SK-N-DZ (cell line): ENCODE data around the gene SLC22A14.

Experiments used
- DNase-seq: peaks from one replicate; pipeline ENCODE4 v3.0.0-alpha.2; 2015; ENCODE audit warnings: low spot score
- small RNA-seq, 2 experiments: library from RNA; depleted of rRNA; stranded (forward); fragments of <200 nt; gene quantifications; one replicate each; pipeline ENCODE3, GENCODE V24; 2014

Gene SLC22A14

DNA sequence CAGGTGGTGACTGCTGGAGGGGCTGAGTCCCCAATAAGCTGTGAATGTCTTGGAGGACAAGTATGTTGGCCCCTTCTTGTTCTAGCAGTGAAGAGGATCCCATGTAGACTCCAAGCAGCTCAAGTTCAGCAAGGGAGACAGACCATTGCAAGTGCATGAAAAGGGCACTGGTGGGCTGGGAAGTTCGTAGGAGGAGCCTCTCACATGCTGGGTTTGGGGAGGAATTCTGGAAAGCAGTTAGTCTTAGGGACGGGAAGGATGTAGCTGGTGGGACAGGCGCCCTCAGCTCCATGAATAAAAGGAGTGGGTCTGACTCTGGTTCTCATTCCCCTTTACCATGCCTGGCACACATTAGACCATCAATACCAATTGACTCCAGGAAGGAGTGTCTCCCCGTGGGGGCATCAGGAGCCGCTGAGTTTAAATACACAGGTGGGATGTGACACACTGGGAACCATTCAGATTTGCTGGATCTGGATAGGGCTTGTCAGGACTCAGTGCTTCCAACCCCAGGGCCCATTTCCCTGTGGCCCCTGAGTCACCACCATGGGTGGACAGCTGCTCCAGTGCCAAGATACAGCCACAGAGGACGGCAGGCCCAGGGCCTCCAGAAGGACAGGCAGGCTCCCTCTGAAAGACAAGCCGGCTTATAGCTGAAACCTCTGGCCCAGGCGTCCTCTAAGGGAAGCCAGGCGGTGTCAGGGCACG is 63.9 kb downstream of the SLC22A14 start:
- DNase-seq, result peak; percentile 7

DNA sequence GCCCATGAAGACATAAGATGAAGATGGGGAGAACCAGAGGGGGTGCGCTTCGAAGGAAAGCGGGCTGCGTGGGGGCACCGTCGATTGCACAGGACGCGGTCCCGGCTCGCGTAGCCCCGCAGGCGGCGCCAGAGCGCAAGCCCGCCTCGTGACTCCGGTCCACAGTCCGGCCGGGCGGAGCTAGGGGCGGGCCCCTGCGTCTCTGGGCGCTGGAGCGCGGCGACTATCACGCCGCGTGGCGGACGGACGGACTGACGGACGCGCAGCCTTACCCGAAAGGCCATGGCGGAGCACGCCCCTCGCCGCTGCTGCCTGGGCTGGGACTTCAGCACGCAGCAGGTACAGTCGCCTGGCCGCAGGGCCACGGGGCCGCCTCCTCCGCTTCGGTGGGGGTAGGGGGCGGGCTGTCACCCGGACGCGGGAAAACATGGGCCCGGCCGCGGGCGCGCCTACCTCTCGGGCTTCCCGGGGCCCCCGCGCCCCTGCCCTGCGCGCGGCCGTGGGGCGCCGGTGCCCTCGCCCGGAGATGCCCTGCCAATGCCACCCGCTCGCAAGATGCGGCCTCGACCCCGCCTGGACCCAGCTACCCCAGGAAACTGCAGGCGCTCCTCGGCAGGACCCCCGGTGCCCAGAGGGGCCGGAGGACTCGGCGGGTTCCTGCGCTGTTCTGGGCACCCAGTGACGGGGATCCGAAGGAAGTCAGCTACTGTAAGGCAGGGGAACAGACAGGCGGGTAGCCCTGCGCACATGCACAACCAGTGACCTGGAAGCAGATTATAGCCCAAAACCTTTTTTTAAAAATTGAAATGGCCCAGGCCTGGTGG is 64.7 kb downstream of the SLC22A14 start, which contains the start of gene XYLB:
TSS of gene XYLB (plus strand) at position 199 of the 824 bp plus-strand sequence. CDS start at position 283, 84 bp downstream.
- DNase-seq, result peak; percentile 75

DNA sequence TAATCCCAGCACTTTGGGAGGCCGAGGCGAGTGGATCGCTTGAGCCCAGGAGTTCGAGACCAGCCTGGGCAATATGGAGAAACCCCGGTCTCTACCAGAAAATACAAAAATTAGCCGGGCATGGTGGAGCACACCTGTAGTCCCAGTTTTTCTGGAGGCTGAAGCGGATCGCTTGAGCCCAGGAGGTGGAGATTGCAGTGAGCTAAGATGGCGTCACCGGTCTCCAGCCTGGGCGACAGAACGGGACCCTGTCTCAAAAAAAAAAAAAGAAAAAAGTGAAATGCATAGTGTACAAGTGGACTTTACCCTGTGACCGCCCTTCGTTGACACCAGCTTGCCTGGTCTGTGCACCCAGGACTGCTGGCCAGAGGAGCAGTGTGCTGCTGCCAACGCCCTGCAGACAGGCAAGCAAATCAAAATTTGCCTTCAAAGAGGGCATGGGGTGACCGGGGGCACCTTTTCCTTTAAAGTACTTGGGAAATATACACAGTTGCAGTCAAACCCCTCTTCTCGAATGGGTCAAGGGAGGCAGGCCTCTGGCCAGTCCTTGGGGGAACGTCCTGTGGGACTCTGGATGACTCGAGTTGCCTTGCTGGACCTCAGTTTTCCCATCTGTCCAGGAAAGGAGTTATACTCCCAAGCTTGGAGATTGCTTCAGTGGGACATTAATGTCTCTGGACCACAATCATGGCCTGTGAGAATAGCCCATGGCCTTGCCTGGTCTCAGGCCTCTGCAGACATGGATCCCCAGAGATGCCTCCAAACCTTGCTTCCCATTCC is 65.5 kb downstream of the SLC22A14 start:
- DNase-seq, result peak; percentile 5

DNA sequence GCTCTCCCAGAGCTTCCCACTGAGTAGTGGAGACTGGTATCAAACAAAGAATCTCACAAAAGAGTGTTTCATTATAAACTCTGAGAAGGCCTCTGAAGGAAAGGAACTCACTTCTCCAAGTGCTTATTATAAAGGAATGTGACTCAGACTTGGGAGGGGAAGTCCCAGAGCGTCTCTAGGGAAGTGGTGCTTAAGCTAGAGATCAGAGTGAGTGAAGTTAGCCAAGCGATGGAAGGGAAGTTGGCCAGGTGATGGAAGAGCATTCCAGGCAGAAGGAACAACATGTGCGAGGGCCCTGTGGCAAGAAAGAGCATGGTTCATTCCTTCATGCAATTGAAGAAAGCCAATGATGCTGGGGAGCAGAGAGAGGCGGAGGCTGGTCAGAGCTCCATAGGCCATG is 66.8 kb downstream of the SLC22A14 start:
- DNase-seq, result no peak

DNA sequence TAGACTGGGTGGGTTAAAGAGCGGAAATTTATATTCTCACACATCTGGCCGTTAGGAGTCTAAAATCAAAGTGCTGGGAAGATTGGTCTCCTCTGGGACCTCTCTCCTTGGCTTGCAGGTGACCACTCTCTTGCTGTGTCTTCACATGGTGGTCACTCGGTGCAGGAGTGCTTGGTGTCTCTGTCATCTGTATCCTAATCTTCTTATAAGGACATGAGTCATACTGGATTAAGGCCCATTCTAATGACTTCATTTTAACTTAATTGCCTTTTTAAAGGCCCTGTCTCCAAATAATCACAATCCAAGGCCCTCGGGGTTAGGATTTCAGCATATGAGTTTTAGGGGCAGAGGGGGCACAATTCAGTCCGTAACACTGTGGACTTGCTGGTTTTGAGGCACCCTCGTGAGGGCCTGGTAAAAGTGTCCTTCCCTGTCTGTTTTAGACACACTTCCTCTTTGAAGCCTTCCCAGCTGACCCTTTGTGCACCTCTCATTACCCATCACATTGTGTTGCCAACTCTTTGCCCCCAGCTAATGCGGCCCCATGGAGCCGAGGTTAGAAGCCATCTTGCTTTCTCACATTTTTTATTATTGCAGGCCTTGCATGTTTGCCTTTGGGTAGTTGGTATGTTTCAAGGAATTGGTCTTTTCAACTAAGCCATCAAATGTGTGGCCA is 67.7 kb downstream of the SLC22A14 start:
- DNase-seq, result no peak

DNA sequence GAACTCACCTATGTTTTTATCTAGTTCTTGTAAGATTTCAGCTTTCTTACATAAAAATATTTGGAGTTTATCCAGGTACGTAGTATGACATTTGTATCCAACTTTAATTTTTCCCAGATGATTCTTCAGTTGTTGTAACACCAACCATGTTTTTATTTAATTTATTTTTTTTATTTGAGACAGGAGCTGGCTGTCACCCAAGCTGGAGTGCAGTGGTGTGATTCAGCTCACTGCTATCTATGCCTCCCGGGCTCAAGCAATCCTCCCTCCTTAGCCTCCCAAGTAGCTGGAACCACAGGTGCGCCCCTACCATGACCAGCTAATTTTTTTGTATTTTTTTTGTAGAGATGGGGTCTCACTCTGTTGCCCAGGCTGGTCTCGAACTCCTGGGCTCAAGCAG is 71.1 kb downstream of the SLC22A14 start:
- no peak for DNase-seq

DNA sequence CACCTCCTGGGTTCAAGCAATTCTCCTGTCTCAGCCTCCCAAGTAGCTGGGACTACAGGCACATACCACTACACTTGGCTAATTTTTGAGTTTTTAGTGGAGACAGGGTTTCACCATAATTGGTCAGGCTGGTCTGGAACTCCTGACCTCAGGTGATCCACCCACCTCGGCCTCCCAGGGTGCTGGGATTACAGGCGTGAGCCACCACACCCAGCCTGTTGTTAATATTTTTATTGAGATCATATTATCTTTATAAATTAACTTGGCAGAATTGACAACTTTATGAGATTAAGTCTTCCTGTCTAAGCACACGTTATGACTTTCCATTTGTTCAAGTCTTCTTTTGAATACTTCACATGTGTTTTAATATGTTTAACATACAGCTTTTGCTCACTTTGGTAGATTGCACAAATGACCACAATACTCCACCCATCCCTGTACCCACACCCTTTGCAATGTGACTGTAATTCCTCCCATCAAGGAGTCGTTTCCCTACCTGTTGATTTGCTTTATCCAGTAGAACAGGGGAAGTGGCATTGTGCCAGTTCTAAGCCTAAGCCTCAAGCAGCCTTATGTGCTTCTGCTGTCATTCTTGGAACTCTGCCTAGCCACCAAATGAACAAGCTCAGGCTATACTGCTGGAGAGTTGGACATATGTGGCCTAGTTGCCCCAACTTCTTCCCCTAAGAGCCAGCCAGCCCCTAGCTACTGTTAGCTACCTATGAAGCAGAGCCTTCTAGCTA is 72.7 kb downstream of the SLC22A14 start:
- DNase-seq, result no peak

DNA sequence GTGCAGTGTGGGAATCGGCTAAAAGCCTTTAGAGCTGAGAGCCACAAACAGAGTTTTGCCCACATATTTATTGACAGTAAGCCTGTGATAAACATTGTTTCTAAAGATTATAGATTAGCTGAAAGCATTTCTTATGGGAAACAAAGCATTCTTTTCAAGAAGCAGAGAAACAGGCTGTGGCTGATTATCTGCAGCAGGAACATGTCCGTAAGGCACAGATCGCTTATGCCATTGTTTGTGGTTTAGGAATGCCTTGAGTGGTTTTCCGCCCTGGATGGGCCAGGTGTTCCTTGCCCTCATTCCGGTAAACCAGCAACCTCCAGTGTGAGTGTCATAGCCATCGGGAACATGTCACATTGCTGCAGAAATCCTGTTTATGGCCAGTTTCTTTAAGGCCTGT is 76.9 kb downstream of the SLC22A14 start:
- no peak for DNase-seq

DNA sequence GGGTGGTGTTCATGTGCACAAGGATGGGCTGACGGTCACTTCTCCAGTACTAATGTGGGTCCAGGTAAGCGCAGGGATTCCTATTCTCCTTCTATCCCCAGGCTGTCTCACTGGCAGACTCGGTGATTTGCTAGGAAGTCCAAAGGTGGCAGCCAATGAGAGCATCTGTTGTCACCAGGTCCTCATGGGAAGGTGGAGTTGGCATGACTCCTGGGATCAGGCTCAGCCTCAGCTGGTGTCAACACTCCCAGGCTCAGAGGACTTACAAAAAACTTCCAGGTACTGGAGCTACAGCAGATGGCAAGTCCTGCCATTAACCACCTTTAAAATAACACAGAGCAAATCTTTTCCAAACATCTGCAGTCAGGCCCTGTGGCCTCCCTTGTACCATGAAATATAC is 78.3 kb downstream of the SLC22A14 start:
- DNase-seq, result no peak

DNA sequence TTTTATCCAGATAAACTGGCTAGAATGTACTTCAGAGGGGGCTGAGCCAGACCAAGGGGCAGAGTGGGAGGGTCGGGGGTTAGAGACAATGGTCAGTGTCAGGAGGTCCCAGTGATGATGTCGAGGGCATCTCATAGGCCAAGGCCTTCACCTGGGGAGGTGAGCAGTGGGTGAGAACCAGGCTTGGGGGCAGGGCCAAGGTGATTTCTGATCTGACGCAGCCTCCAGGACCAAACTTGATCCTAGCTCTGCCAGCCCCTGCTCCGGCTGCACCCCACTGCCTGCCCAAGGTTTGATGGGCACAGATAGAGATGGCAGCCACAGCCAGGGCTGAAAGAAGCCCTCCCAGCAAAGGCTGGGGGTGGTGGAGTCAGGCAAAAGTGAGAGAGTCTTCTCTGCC is 79.4 kb downstream of the SLC22A14 start:
- DNase-seq, result no peak

DNA sequence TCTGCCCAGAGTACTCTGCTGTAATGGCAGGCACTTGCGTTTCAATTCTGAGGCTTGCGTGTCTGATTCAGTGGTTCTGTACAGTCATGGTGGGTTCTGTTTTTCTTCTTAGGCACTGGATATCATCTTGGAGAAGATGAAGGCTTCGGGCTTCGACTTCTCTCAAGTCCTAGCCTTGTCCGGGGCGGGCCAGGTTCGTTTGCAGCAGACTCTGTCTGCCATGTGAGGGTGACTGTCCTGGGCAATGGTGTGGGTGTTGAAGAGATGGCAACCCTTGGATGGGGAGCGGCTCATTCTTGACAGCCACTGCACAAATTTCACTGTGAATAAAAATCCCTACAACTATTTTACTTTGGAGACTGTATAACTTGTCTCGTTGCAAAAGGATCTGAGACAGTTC is 80.7 kb downstream of the SLC22A14 start:
- no peak for DNase-seq

DNA sequence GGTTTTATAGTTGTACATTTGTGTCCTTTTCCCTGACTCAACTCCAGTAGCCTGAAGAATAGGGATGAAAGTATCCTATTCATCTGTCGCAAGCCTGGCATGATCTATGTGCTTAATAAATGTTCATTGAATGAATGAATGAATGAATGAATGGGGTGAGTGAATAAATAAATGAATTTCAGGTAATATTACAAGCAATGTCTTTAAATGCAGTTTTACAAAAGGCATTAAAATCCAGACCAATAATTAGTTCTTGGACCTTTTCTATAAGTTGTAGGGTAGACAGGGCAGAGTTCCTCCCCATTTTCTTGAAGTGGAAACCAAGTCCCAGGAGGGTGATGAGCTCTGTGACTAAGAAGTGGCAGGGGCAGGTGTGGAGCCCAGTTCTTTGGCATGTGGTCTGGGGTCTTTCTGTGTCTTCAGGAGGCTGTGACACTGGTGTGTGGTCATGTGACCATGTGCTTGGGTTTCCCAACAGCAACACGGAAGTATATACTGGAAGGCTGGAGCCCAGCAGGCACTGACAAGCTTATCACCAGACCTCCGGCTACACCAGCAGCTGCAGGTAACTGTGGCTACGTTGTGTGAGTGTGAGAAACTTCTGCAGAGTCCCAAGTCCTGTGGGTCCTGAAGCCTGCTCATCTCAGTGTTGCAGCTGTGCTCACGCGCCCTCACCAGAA is 82.8 kb downstream of the SLC22A14 start:
- no peak for DNase-seq

DNA sequence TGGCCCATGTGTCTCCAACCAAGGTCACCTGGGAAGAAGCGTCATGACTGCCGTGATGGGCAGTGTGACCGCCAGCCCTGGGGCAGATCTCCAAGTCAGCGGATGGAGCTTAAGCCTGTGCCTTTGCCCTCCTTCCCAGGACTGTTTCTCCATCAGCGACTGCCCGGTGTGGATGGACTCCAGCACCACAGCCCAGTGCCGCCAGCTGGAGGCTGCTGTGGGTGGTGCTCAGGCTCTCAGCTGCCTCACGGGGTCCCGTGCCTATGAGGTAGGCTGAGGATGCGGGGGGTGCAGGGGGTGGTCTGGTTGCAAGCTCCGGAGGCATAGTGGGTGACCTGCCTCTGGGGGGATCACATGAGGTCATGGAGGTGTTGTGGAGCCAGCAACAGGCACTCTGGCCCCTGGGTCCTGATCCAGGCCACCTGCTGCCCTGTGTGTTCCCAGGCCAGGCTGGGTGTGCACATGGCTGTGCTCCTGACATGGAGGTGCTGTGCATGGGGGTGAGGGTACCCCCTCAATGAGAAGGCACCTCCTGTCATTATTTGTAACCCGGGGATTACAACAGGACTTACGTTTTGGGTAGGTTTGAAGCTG is 83.5 kb downstream of the SLC22A14 start:
- DNase-seq, result no peak

DNA sequence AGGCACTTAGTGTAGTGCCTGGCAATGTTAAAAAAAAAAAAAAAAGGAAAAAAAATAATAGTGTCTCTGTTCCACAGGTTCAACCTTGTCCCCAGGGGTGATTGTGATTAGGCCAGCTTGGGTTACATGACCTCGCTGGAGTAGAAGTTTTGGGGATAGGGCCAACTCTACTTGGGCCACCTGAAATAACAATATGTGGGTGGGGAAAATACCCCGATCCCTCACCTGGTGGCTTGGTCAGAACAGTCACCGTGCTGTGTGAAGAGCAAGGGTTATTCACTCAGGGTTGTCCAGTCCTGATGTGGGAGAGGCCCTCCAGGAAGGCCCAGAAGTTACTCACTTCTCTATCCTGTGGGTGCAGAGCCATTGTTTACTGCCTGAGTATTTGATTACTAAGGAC is 84.0 kb downstream of the SLC22A14 start:
- no peak for DNase-seq

DNA sequence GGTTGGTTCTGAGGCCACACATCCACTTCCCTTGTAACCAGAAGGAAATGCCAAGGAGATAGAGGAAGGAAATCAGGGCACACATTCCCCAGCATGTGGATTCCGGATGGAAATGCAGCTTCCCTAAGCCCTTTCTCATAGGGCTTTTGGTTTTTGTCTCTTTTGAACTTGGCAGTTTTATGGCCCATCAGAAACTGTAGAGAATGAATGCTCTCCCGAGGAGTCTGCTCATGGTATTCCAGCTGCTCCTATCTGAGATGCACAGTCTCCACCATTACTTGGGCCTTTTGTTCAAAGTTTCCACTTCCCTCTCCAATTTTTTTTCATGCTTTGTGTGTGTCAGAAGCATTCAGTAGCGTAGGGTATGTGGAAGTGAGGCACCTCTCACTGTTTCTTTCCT is 85.7 kb downstream of the SLC22A14 start:
- DNase-seq, result no peak

Small RNA genes lying within 50 kb of the gene (small RNA-seq; reads per million reads assigned to genes)
- gene RNU6-235P, result 0 reads per million in 2 experiments
